Hepatocyte (in vitro differentiated cells): ENCODE results near the gene COQ4. TPM values are rescaled to one million over a fixed set of nuclear protein-coding genes. Genes with fewer than 3 reads are reported as not detected.

ENCODE experiments used
- DNase-seq: peaks from one replicate; pipeline ENCODE4 v3.0.0-alpha.2; 2016; ENCODE audit warnings: low spot score
- H2AFZ ChIP-seq: fragments of 200-600 bp; sonication (generic); 2 replicates; pipeline ENCODE4 v1.6.0; 2016; ENCODE audit warnings: antibody characterized with exemption, mild to moderate bottlenecking
- H3K27ac ChIP-seq: fragments of 200-600 bp; sonication (generic); 2 replicates; pipeline ENCODE4 v1.5.1; 2016; ENCODE audit warnings: mild to moderate bottlenecking
- H3K27me3 ChIP-seq: fragments of 200-600 bp; sonication (generic); 2 replicates; pipeline ENCODE4 v1.6.1; 2016
- H3K36me3 ChIP-seq: fragments of 200-600 bp; sonication (generic); replicated peaks from 2 replicates; pipeline ENCODE4 v1.5.1; 2016; ENCODE audit warnings: low read depth; ENCODE audit not compliant: insufficient read depth
- H3K4me1 ChIP-seq: fragments of 200-600 bp; sonication (generic); 2 replicates; pipeline ENCODE4 v1.5.1; 2016; ENCODE audit warnings: mild to moderate bottlenecking, moderate library complexity; ENCODE audit not compliant: insufficient read depth
- H3K4me2 ChIP-seq: fragments of 200-600 bp; sonication (generic); 2 replicates; pipeline ENCODE4 v1.6.0; 2016
- H3K4me3 ChIP-seq: fragments of 200-600 bp; sonication (generic); 2 replicates; pipeline ENCODE4 v1.5.1; 2016; ENCODE audit warnings: mild to moderate bottlenecking
- H3K79me2 ChIP-seq: fragments of 200-600 bp; sonication (generic); 2 replicates; pipeline ENCODE4 v1.6.0; 2017; ENCODE audit warnings: mild to moderate bottlenecking
- H3K9me2 ChIP-seq: fragments of 200-600 bp; sonication (generic); replicated peaks from 2 replicates; pipeline ENCODE4 v1.6.0; 2017; ENCODE audit warnings: mild to moderate bottlenecking; ENCODE audit not compliant: insufficient read depth
- H3K9me3 ChIP-seq: fragments of 200-600 bp; sonication (generic); 2 replicates; pipeline ENCODE4 v1.5.1; 2016; ENCODE audit warnings: low read depth, mild to moderate bottlenecking
- H4K20me1 ChIP-seq: fragments of 200-600 bp; sonication (generic); 2 replicates; pipeline ENCODE4 v1.6.0; 2016; ENCODE audit warnings: mild to moderate bottlenecking; ENCODE audit not compliant: insufficient read depth, poor library complexity, severe bottlenecking
- EZH2 ChIP-seq: fragments of 200-600 bp; sonication (generic); IDR thresholded peaks from 2 replicates; pipeline ENCODE4 v1.6.1; 2016; ENCODE audit warnings: antibody characterized with exemption, mild to moderate bottlenecking, borderline replicate concordance
- EZH2phosphoT487 ChIP-seq: fragments of 200-600 bp; sonication (generic); IDR thresholded peaks from one replicate; pipeline ENCODE4 v1.6.1; 2018; ENCODE audit warnings: antibody characterized with exemption, mild to moderate bottlenecking, low read depth, moderate library complexity; ENCODE audit not compliant: unreplicated experiment, severe bottlenecking
- WGBS: methylation state at CpG from one replicate; pipeline ENCODE4 v1.1.6; 2016; ENCODE audit warnings: low lambda C conversion rate; ENCODE audit errors: missing lambda C conversion rate; 5-methylcytosine and 5-hydroxymethylcytosine counted together
- polyA plus RNA-seq: library from polyadenylated mRNA; unstranded; fragments of >200 nt; fragmentation: Nextera tagmentation; extraction: Ambion mirVana; gene quantifications from 2 replicates; pipeline ENCODE4 v1.2.1, GENCODE V29; 2016
- total RNA-seq: library from RNA; depleted of rRNA; stranded (reverse); fragments of >200 nt; gene quantifications from 2 replicates; pipeline ENCODE4 v1.2.3, GENCODE V29; 2014
- TF ChIP-seq, protein P1 (sequence below): fragments of 200-600 bp; sonication (generic); IDR thresholded peaks from 2 replicates; pipeline ENCODE4 v1.5.1; 2016; ENCODE audit warnings: antibody characterized with exemption, mild to moderate bottlenecking; ENCODE audit not compliant: poor library complexity

The COQ4 gene
- total and polyA plus RNA-seq, 2 experiments from 2014 or later, result 35.2 to 40.9 TPM

GRCh38 chr9:128383007-128383753, 60.5 kb downstream of the COQ4 start:
- H3K79me2 ChIP-seq, result no peaks in the 10 kb centered on the region
- no peak overlapping the region for H3K4me2 ChIP-seq
- no peaks in the 10 kb centered on the region for H3K9me3 ChIP-seq
- H3K36me3 ChIP-seq, result no peaks in the 10 kb centered on the region
- no peaks in the 10 kb centered on the region for H3K4me1 ChIP-seq
- no peaks in the 10 kb centered on the region for H3K9me2 ChIP-seq
- WGBS, result 73% methylated on average over 9 of the region's 9 CpGs
- no peaks in the 10 kb centered on the region for H4K20me1 ChIP-seq
- DNase-seq, result no peak
- no peak overlapping the region for H3K27ac ChIP-seq
- no peak overlapping the region for H3K4me3 ChIP-seq
- no peak for TF ChIP-seq EZH2phosphoT487
- TF ChIP-seq EZH2, result no peak
- TF ChIP-seq, protein P1, sequence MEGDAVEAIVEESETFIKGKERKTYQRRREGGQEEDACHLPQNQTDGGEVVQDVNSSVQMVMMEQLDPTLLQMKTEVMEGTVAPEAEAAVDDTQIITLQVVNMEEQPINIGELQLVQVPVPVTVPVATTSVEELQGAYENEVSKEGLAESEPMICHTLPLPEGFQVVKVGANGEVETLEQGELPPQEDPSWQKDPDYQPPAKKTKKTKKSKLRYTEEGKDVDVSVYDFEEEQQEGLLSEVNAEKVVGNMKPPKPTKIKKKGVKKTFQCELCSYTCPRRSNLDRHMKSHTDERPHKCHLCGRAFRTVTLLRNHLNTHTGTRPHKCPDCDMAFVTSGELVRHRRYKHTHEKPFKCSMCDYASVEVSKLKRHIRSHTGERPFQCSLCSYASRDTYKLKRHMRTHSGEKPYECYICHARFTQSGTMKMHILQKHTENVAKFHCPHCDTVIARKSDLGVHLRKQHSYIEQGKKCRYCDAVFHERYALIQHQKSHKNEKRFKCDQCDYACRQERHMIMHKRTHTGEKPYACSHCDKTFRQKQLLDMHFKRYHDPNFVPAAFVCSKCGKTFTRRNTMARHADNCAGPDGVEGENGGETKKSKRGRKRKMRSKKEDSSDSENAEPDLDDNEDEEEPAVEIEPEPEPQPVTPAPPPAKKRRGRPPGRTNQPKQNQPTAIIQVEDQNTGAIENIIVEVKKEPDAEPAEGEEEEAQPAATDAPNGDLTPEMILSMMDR, result no peak
- H2AFZ ChIP-seq, result no peak overlapping the region
- H3K27me3 ChIP-seq, result no peaks in the 10 kb centered on the region

Other genes with a start within 250 kb of the COQ4 start
- gene PTGES2, start 195.1 kb upstream of the COQ4 start, total RNA-seq, result 29.4 and 36.5 TPM in 2 replicates
- gene PTGES2, start 195.1 kb upstream of the COQ4 start, polyA plus RNA-seq, result 68.1 and 81.7 TPM in 2 replicates
- gene LCN2, start 173.4 kb upstream of the COQ4 start, total RNA-seq, result 5.3 and 14.3 TPM in 2 replicates
- gene LCN2, start 173.4 kb upstream of the COQ4 start, polyA plus RNA-seq, result 5.6 and 12.8 TPM in 2 replicates
- 88.1 and 102 TPM in 2 replicates for gene BBLN, start 162.6 kb upstream of the COQ4 start, total RNA-seq
- 86.6 and 92.6 TPM in 2 replicates for gene BBLN, start 162.6 kb upstream of the COQ4 start, polyA plus RNA-seq
- 31.0 and 31.1 TPM in 2 replicates for gene CIZ1, start 131.3 kb upstream of the COQ4 start, total RNA-seq
- gene CIZ1, start 131.3 kb upstream of the COQ4 start, polyA plus RNA-seq, result 85.6 and 91.0 TPM in 2 replicates
- gene DNM1, start 119.5 kb upstream of the COQ4 start, total RNA-seq, result 13.4 and 14.4 TPM in 2 replicates
- gene DNM1, start 119.5 kb upstream of the COQ4 start, polyA plus RNA-seq, result 37.2 and 40.6 TPM in 2 replicates
- 76.4 and 79.9 TPM in 2 replicates for gene GOLGA2, start 46.8 kb upstream of the COQ4 start, total RNA-seq
- gene GOLGA2, start 46.8 kb upstream of the COQ4 start, polyA plus RNA-seq, result 37.6 and 59.2 TPM in 2 replicates
- gene SWI5, start 46.6 kb upstream of the COQ4 start, total RNA-seq, result 29.0 and 33.0 TPM in 2 replicates
- 55.7 and 58.4 TPM in 2 replicates for gene SWI5, start 46.6 kb upstream of the COQ4 start, polyA plus RNA-seq
- 15.1 and 17.4 TPM in 2 replicates for gene TRUB2, start 392 bp upstream of the COQ4 start, total RNA-seq
- 44.5 and 50.9 TPM in 2 replicates for gene TRUB2, start 392 bp upstream of the COQ4 start, polyA plus RNA-seq
- gene SLC27A4, start 17.7 kb downstream of the COQ4 start, total RNA-seq, result 16.1 and 23.4 TPM in 2 replicates
- 19.1 and 21.9 TPM in 2 replicates for gene SLC27A4, start 17.7 kb downstream of the COQ4 start, polyA plus RNA-seq
- gene URM1, start 48.5 kb downstream of the COQ4 start, total RNA-seq, result 32.7 and 33.8 TPM in 2 replicates
- 55.7 and 66.7 TPM in 2 replicates for gene URM1, start 48.5 kb downstream of the COQ4 start, polyA plus RNA-seq
- gene CERCAM, start 98.0 kb downstream of the COQ4 start, total RNA-seq, result 49.2 and 51.6 TPM in 2 replicates
- gene CERCAM, start 98.0 kb downstream of the COQ4 start, polyA plus RNA-seq, result 112 and 117 TPM in 2 replicates
- 18.5 and 20.5 TPM in 2 replicates for gene ODF2, start 133.2 kb downstream of the COQ4 start, total RNA-seq
- 18.4 and 25.4 TPM in 2 replicates for gene ODF2, start 133.2 kb downstream of the COQ4 start, polyA plus RNA-seq
- gene GLE1, start 181.9 kb downstream of the COQ4 start, total RNA-seq, result 19.5 and 22.6 TPM in 2 replicates
- gene GLE1, start 181.9 kb downstream of the COQ4 start, polyA plus RNA-seq, result 13.3 and 15.1 TPM in 2 replicates
- gene SPTAN1, start 229.7 kb downstream of the COQ4 start, total RNA-seq, result 182 and 184 TPM in 2 replicates
- 123 and 144 TPM in 2 replicates for gene SPTAN1, start 229.7 kb downstream of the COQ4 start, polyA plus RNA-seq